Mucosa of rectum (tissue), 2 donors: ENCODE measurements around the gene EML4.
"Not testable (repeated sequence)": the region's sequence is repeated elsewhere in the genome, so short reads cannot be mapped to it uniquely, and the experiment has no call there.

Experiments
- H3K27ac ChIP-seq, 2 donors: one replicate each; pipeline ENCODE4 v1.7.0; 2013; ENCODE audit warnings: inconsistent platforms in 2 of 2, low read depth in 2 of 2, low read length in 2 of 2
- H3K27me3 ChIP-seq, 2 donors: one replicate each; pipeline ENCODE4 v1.7.0; 2013; ENCODE audit warnings: low read length in 2 of 2; ENCODE audit not compliant: control insufficient read depth in 2 of 2, insufficient read depth in 2 of 2
- H3K36me3 ChIP-seq, 2 donors: one replicate each; pipeline ENCODE4 v1.7.0; 2013; ENCODE audit warnings: low read length in 2 of 2; ENCODE audit not compliant: control insufficient read depth in 2 of 2, insufficient read depth in 2 of 2
- H3K4me1 ChIP-seq, 2 donors: one replicate each; pipeline ENCODE4 v1.7.0; 2013; ENCODE audit warnings: low read length in 2 of 2, mild to moderate bottlenecking in 1 of 2; ENCODE audit not compliant: control insufficient read depth in 2 of 2, insufficient read depth in 2 of 2
- H3K4me3 ChIP-seq, 2 donors: one replicate each; pipeline ENCODE4 v1.7.0; 2013; ENCODE audit warnings: low read length in 2 of 2
- H3K9ac ChIP-seq, 2 donors: one replicate each; pipeline ENCODE4 v1.7.0; 2013; ENCODE audit warnings: low read length in 2 of 2, low read depth in 1 of 2, mild to moderate bottlenecking in 1 of 2
- H3K9me3 ChIP-seq, 2 donors: one replicate each; pipeline ENCODE4 v1.7.0; 2013; ENCODE audit warnings: low read length in 2 of 2; ENCODE audit not compliant: control insufficient read depth in 2 of 2
- donor health status: healthy.
- donor health status: Normal muscosa, but diverticular disease.

EML4 gene

DNA sequence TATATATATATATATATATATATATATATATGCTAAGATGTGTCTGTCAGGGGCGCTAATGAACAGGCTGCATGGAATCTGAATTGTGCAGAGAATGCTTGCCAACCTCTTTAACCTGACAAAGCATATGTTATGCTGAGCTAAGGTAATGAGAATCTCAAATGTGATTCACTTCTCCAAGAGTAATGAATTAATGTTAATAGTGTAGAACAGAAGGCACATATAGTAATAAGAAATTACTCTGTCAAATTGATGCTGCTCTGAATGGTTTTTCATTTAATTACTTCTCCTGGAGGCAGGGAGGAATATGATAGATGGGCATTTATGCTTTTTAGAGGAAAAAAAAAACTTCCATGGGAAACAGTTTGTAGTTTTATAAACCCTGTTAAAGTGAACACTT lies 156.5 kb downstream of the EML4 start:
- Histone ChIP-seq H3K9me3 (no peaks in the 10 kb centered on the region), H3K36me3 (peaks cover 23 to 33% of the 10 kb centered on the region in 2 donors), H3K4me1 (no peaks in the 10 kb centered on the region), H3K9ac (no peak overlapping the region), H3K27me3 (no peaks in the 10 kb centered on the region), H3K4me3 (no peak overlapping the region), H3K27ac (no peak overlapping the region)

DNA sequence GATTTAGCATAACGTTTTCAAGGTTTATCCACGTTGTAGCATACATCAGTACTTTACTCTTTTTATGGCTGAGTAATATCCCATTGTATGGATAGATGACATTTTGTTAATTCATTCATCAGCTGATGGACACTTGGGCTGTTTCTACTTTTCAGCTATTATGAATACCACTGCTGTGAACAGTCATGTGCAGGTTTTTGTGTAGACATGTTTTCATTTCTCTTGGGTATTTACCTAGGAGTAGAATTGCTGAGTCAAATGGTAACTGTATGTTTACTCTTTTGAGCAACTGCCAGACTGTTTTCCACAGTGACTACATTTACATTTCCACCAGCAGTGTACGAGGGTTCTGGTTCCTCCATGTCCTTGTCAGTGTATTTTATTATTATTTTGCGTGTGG lies 158.0 kb downstream of the EML4 start:
- H3K27ac ChIP-seq: no peak overlapping the region
- no peak overlapping the region for H3K9ac ChIP-seq
- H3K27me3 ChIP-seq: no peaks in the 10 kb centered on the region
- H3K9me3 ChIP-seq: no peaks in the 10 kb centered on the region
- peaks cover 29 to 44% of the 10 kb centered on the region in 2 donors for H3K36me3 ChIP-seq
- no peaks in the 10 kb centered on the region for H3K4me1 ChIP-seq
- no peak overlapping the region for H3K4me3 ChIP-seq

- Histone ChIP-seq H3K9me3 (no peaks in the 10 kb centered on the region), H3K4me3 (no peak overlapping the region), H3K4me1 (no peaks in the 10 kb centered on the region), H3K36me3 (peaks cover 40 to 53% of the 10 kb centered on the region in 2 donors), H3K9ac (no peak overlapping the region), H3K27ac (no peak overlapping the region), H3K27me3 (no peaks in the 10 kb centered on the region)
These were observed 159.1 kb downstream of the EML4 start for GRCh38 chr2:42328148-42328833.

- no peak overlapping the region for H3K9ac ChIP-seq
- H3K36me3 ChIP-seq: peaks cover 44 to 59% of the 10 kb centered on the region in 2 donors
These were observed 159.8 kb downstream of the EML4 start for GRCh38 chr2:42328923-42329322.

DNA sequence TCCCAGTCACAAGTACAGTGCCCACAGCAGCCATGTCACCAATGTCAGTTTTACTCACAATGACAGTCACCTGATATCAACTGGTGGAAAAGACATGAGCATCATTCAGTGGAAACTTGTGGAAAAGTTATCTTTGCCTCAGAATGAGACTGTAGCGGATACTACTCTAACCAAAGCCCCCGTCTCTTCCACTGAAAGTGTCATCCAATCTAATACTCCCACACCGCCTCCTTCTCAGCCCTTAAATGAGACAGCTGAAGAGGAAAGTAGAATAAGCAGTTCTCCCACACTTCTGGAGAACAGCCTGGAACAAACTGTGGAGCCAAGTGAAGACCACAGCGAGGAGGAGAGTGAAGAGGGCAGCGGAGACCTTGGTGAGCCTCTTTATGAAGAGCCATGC lies 160.6 kb downstream of the EML4 start:
- peaks cover 47 to 59% of the 10 kb centered on the region in 2 donors for H3K36me3 ChIP-seq
- no peak overlapping the region for H3K9ac ChIP-seq

More at GRCh38 chr2:42328923-42329322, 159.8 kb downstream of the EML4 start:
- H3K27me3 ChIP-seq: no peaks in the 10 kb centered on the region
- no peak overlapping the region for H3K4me3 ChIP-seq
- H3K27ac ChIP-seq: no peak overlapping the region
- H3K9me3 ChIP-seq: no peaks in the 10 kb centered on the region
- no peaks in the 10 kb centered on the region for H3K4me1 ChIP-seq

GRCh38 chr2:42331569-42332284 lies 162.6 kb downstream of the EML4 start:
- Histone ChIP-seq H3K36me3 (peaks cover 51 to 60% of the 10 kb centered on the region in 2 donors), H3K4me1 (no peaks in the 10 kb centered on the region), H3K27me3 (no peaks in the 10 kb centered on the region), H3K9ac (no peak overlapping the region), H3K9me3 (no peaks in the 10 kb centered on the region), H3K4me3 (no peak overlapping the region), H3K27ac (no peak overlapping the region)

More for the DNA sequence above, 160.6 kb downstream of the EML4 start:
- H3K27me3 ChIP-seq: no peaks in the 10 kb centered on the region
- H3K27ac ChIP-seq: no peak overlapping the region
- no peaks in the 10 kb centered on the region for H3K9me3 ChIP-seq
- H3K4me3 ChIP-seq: no peak overlapping the region
- H3K4me1 ChIP-seq: no peaks in the 10 kb centered on the region

- H3K9me3 ChIP-seq: no peaks in the 10 kb centered on the region
- no peak overlapping the region for H3K27ac ChIP-seq
- peaks cover 52 to 55% of the 10 kb centered on the region in 2 donors for H3K36me3 ChIP-seq
- no peak overlapping the region for H3K4me3 ChIP-seq
- no peaks in the 10 kb centered on the region for H3K4me1 ChIP-seq
- no peak overlapping the region for H3K9ac ChIP-seq
- no peaks in the 10 kb centered on the region for H3K27me3 ChIP-seq
These were observed 163.4 kb downstream of the EML4 start for GRCh38 chr2:42332575-42332974.

- Histone ChIP-seq H3K4me1 (no peaks in the 10 kb centered on the region), H3K27ac (no peak overlapping the region), H3K9me3 (no peaks in the 10 kb centered on the region), H3K27me3 (no peaks in the 10 kb centered on the region), H3K9ac (no peak overlapping the region), H3K36me3 (peaks cover 60 to 62% of the 10 kb centered on the region in 2 donors), H3K4me3 (no peak overlapping the region)
These were observed 164.4 kb downstream of the EML4 start for GRCh38 chr2:42333579-42333978.

DNA sequence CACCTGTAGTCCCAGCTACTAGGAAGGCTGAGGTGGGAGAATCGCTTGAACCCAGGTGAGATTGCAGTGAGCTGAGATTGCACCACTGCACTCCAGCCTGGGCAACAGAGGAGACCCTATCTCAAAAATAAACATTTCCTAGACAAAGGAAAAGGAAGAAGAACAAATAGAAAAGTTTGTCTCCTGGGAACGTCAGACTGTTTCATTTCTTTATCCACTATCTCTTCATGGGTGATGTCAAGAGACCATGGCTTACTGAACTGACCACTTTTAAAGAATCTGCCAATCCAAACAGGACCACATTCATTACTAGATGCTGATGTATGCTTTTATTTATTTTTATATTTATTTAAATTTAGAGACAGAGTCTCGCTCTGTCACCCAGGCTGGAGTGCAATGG lies 165.1 kb downstream of the EML4 start:
- Histone ChIP-seq H3K27ac (no peak overlapping the region), H3K36me3 (peaks cover 55 to 61% of the 10 kb centered on the region in 2 donors), H3K4me3 (no peak overlapping the region)

GRCh38 chr2:42334865-42335264 lies 165.7 kb downstream of the EML4 start:
- H3K36me3 ChIP-seq: peaks cover 52 to 56% of the 10 kb centered on the region in 2 donors
- not testable (repeated sequence) for H3K9me3 ChIP-seq, H3K4me3 ChIP-seq, H3K27me3 ChIP-seq, H3K4me1 ChIP-seq, H3K9ac ChIP-seq, H3K27ac ChIP-seq

More for the DNA sequence above, 165.1 kb downstream of the EML4 start:
- Histone ChIP-seq H3K9me3 (no peaks in the 10 kb centered on the region), H3K4me1 (no peaks in the 10 kb centered on the region), H3K9ac (no peak overlapping the region), H3K27me3 (no peaks in the 10 kb centered on the region)
